GM23338 (cell line): ENCODE results near the gene HELZ.

Experiments used
- CTCF ChIP-seq, 2 experiments: fragments of 200-600 bp in 1 of 2; sonication (generic) in 1 of 2; conservative IDR thresholded peaks; 2 replicates each; pipeline versions ENCODE4 v1.5.1 to v1.6.1; 2016 to 2017; ENCODE audit warnings: antibody characterized with exemption in 2 of 2, low read depth in 2 of 2, mild to moderate bottlenecking in 2 of 2, moderate library complexity in 1 of 2
- EZH2 ChIP-seq: fragments of 200-600 bp; sonication (generic); IDR thresholded peaks from one replicate; pipeline ENCODE4 v1.8.0; 2017; ENCODE audit warnings: antibody characterized with exemption, mild to moderate bottlenecking, low read depth; ENCODE audit not compliant: unreplicated experiment
- EZH2phosphoT487 ChIP-seq: fragments of 200-600 bp; sonication (generic); IDR thresholded peaks from one replicate; pipeline ENCODE4 v1.8.1; 2018; ENCODE audit warnings: antibody characterized with exemption; ENCODE audit not compliant: unreplicated experiment
- NANOG ChIP-seq: IDR thresholded peaks from 2 replicates; pipeline ENCODE4 v1.6.1; 2016; ENCODE audit warnings: antibody characterized with exemption, borderline replicate concordance
- REST ChIP-seq: IDR thresholded peaks from one replicate; pipeline ENCODE4 v1.6.1; 2018; ENCODE audit warnings: antibody characterized with exemption; ENCODE audit not compliant: unreplicated experiment

- TF ChIP-seq CTCF (conservative IDR thresholded peaks at IDR 0.05; ENCODE audit: low read depth in 2 of 2): no peak
- no peak for TF ChIP-seq EZH2phosphoT487
- no peak for TF ChIP-seq EZH2
- no peak for TF ChIP-seq REST
- no peak for TF ChIP-seq NANOG
Observed at GRCh38 chr17:67068999-67069398, 176.0 kb downstream of the HELZ start.
